ENCODE data around the gene SLC4A11. TPM values are rescaled to one million over a fixed set of nuclear protein-coding genes. Genes with fewer than 3 reads are reported as not detected.

Gene SLC4A11
- polyA plus RNA-seq, 1 donor (not counting 4 experiments of a cell fraction or from before 2014, with no cell fraction given) = 4.7 TPM

DNA sequence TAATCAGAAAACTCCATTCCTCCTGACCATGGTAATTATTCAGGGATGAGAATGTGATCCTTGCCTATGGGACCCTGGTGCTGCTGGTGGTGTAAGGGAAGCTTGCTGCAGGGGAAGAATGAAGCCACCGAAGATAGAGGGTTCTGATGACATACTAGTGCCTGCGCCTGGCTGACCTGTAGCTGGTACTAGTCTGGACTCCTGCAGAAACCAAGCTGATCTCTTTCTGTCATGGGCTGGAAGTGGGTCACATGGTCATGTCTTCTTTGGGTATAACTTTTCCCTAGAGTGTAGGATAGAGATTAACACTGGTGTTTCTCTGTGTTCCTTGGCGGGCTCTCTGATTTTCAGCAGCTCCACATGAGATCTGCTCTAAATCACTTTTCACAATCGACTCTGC lies 8.6 kb upstream of the SLC4A11 start:
- H3K4me3 ChIP-seq (ENCODE audit: control insufficient read depth in 2 of 3, extremely low read depth in 1 of 3, insufficient read depth in 2 of 3, low read depth in 1 of 3, low read length in 3 of 3) = no peak overlapping the region
- no peaks in the 10 kb centered on the region for H3K9me3 ChIP-seq (ENCODE audit: control insufficient read depth, low read depth, low read length)
- no peak overlapping the region for H3K4me2 ChIP-seq (ENCODE audit: control insufficient read depth, extremely low read depth, insufficient read depth, low read depth, low read length)
- H3K36me3 ChIP-seq (ENCODE audit: control insufficient read depth in 2 of 2, extremely low read depth in 1 of 2, insufficient read depth in 2 of 2, low read length in 2 of 2) = peaks cover 1 to 3% of the 10 kb centered on the region in 2 experiments
- dilution Hi-C loops (cut with MboI; ENCODE audit: extremely low pct_ligation_motif_present, low sequenced_read_pairs) = no loop called here
- no peaks in the 10 kb centered on the region for H4K20me1 ChIP-seq (ENCODE audit: control insufficient read depth, extremely low read depth, insufficient read depth, low read length)
- H3K79me2 ChIP-seq (ENCODE audit: control insufficient read depth, insufficient read depth, low read length) = no peaks in the 10 kb centered on the region
- H2AFZ ChIP-seq (ENCODE audit: control insufficient read depth, low read length) = no peak overlapping the region
- H3K27ac ChIP-seq (ENCODE audit: control insufficient read depth, insufficient read depth, low read length) = no peak overlapping the region
- FAIRE-seq = no peak
- no peaks in the 10 kb centered on the region for H3K27me3 ChIP-seq (ENCODE audit: control insufficient read depth, extremely low read depth, insufficient read depth, low read length)
- TF ChIP-seq, protein P1, sequence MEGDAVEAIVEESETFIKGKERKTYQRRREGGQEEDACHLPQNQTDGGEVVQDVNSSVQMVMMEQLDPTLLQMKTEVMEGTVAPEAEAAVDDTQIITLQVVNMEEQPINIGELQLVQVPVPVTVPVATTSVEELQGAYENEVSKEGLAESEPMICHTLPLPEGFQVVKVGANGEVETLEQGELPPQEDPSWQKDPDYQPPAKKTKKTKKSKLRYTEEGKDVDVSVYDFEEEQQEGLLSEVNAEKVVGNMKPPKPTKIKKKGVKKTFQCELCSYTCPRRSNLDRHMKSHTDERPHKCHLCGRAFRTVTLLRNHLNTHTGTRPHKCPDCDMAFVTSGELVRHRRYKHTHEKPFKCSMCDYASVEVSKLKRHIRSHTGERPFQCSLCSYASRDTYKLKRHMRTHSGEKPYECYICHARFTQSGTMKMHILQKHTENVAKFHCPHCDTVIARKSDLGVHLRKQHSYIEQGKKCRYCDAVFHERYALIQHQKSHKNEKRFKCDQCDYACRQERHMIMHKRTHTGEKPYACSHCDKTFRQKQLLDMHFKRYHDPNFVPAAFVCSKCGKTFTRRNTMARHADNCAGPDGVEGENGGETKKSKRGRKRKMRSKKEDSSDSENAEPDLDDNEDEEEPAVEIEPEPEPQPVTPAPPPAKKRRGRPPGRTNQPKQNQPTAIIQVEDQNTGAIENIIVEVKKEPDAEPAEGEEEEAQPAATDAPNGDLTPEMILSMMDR (optimal IDR thresholded peaks at IDR 0.05 in 1 of 3, IDR thresholded peaks at IDR 0.05 in 1 of 3, conservative IDR thresholded peaks at IDR 0.05 in 1 of 3; ENCODE audit: extremely low read depth in 1 of 3, insufficient read depth in 2 of 3, low read length in 3 of 3) = no peak
- no peak for TF ChIP-seq EZH2 (IDR thresholded peaks at IDR 0.05; ENCODE audit: low read length)
- H3K9ac ChIP-seq (ENCODE audit: control insufficient read depth, extremely low read depth, insufficient read depth, low read length) = no peak overlapping the region
- H3K9me1 ChIP-seq (ENCODE audit: control insufficient read depth, extremely low read depth, insufficient read depth, low read length) = no peaks in the 10 kb centered on the region
- no peak for DNase-seq (ENCODE audit: low read depth, low spot score)
- no peaks in the 10 kb centered on the region for H3K4me1 ChIP-seq (ENCODE audit: control insufficient read depth, extremely low read depth, insufficient read depth, low read length)

DNA sequence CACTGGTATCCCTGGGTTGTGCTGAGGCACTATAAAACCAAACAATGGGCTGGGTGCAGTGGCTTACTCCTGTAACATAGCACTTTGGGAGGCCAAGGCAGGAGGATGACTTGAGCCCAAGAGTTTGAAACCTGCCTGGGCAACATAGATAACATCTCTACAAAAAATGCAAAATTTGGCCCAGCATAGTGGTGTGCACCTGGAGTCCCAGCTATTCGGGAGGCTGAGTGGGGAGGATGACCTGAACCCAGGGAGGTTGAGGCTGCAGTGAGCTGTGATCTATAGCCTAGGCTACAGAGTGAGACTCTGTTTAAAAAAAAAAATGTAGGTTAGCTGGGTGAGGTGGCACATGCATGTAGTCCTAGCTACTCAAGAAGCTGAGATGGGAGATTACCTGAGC lies 7.7 kb upstream of the SLC4A11 start:
- H4K20me1 ChIP-seq (ENCODE audit: control insufficient read depth, extremely low read depth, insufficient read depth, low read length) = no peaks in the 10 kb centered on the region
- no peak overlapping the region for H3K27ac ChIP-seq (ENCODE audit: control insufficient read depth, insufficient read depth, low read length)
- dilution Hi-C loops (cut with MboI; ENCODE audit: extremely low pct_ligation_motif_present, low sequenced_read_pairs) = no loop called here
- no peaks in the 10 kb centered on the region for H3K36me3 ChIP-seq (ENCODE audit: control insufficient read depth in 2 of 2, extremely low read depth in 1 of 2, insufficient read depth in 2 of 2, low read length in 2 of 2)
- H3K9me1 ChIP-seq (ENCODE audit: control insufficient read depth, extremely low read depth, insufficient read depth, low read length) = no peaks in the 10 kb centered on the region
- TF ChIP-seq, protein P1 (optimal IDR thresholded peaks at IDR 0.05 in 1 of 3, IDR thresholded peaks at IDR 0.05 in 1 of 3, conservative IDR thresholded peaks at IDR 0.05 in 1 of 3; ENCODE audit: extremely low read depth in 1 of 3, insufficient read depth in 2 of 3, low read length in 3 of 3) = no peak
- TF ChIP-seq EZH2 (IDR thresholded peaks at IDR 0.05; ENCODE audit: low read length) = no peak
- no peak overlapping the region for H2AFZ ChIP-seq (ENCODE audit: control insufficient read depth, low read length)
- H3K4me2 ChIP-seq (ENCODE audit: control insufficient read depth, extremely low read depth, insufficient read depth, low read depth, low read length) = no peak overlapping the region
- no peaks in the 10 kb centered on the region for H3K4me1 ChIP-seq (ENCODE audit: control insufficient read depth, extremely low read depth, insufficient read depth, low read length)
- H3K9ac ChIP-seq (ENCODE audit: control insufficient read depth, extremely low read depth, insufficient read depth, low read length) = no peak overlapping the region
- H3K9me3 ChIP-seq (ENCODE audit: control insufficient read depth, low read depth, low read length) = no peaks in the 10 kb centered on the region
- DNase-seq (ENCODE audit: low read depth, low spot score) (no peak), FAIRE-seq (no peak)
- H3K79me2 ChIP-seq (ENCODE audit: control insufficient read depth, insufficient read depth, low read length) = no peaks in the 10 kb centered on the region
- H3K4me3 ChIP-seq (ENCODE audit: control insufficient read depth in 2 of 3, extremely low read depth in 1 of 3, insufficient read depth in 2 of 3, low read depth in 1 of 3, low read length in 3 of 3) = no peak overlapping the region
- no peaks in the 10 kb centered on the region for H3K27me3 ChIP-seq (ENCODE audit: control insufficient read depth, extremely low read depth, insufficient read depth, low read length)

Data from keratinocyte (primary cell).